ENCODE results near the gene C1orf210. TPM values are rescaled to one million over a fixed set of nuclear protein-coding genes. Genes with fewer than 3 reads are reported as not detected.

Gene C1orf210
- polyA plus RNA-seq, 1 experiment: not detected

- DNase-seq (ENCODE audit: low read depth): no peak
- Histone ChIP-seq H3K36me3 (ENCODE audit: control insufficient read depth, insufficient read depth, low read length) (no peaks in the 10 kb centered on the region), H3K4me3 (ENCODE audit: low read depth, low read length) (no peak overlapping the region), H3K27me3 (ENCODE audit: control insufficient read depth, insufficient read depth, low read length) (no peaks in the 10 kb centered on the region)
- no peak for TF ChIP-seq CTCF (IDR thresholded peaks at IDR 0.05; ENCODE audit: insufficient read depth, low read depth, low read length)
- ChIA-PET POLR2A (interaction anchor here (0.7 to 1.3 kb wide), 2 partner anchors 26 to 418 kb away, joined by 3 to 5 read pairs; partner anchors contain the start of gene KDM4A), CTCF (interaction anchor here (0.8 to 3.5 kb wide), 5 partner anchors 18 to 319 kb away, joined by 3 to 13 read pairs (median 4); partner anchors contain the start of gene CDC20)
Measured at GRCh38 chr1:43232482-43232881, 52.9 kb downstream of the C1orf210 start.

DNA sequence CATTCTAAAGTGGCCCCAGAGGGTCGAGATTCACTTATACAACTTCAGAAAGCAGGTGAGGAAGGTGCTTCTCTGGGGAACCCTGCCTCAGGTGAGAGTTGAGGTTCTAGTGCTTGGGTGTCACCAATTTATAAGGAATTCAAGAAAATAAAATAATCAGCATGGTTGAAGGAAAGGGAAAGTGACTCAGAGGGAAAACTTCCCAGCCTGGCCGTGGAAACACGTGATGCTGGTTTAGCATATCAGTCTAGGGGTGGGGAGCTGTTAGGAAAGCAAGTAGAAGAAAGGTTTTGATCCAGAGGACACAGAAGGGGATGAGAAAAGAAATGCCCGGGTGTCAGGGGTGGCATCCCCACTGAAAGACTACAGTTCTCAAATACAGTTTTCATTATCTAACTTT, 53.3 kb downstream of the C1orf210 start:
- TF ChIP-seq CTCF (IDR thresholded peaks at IDR 0.05; ENCODE audit: insufficient read depth, low read depth, low read length): no peak
- H3K4me3 ChIP-seq (ENCODE audit: low read depth, low read length): no peak overlapping the region
- ChIA-PET POLR2A (interaction anchor here (0.7 to 1.3 kb wide), 3 partner anchors 25 to 418 kb away, joined by 3 to 6 read pairs (median 5); partner anchors contain the start of gene KDM4A), CTCF (interaction anchor here (0.8 to 3.5 kb wide), 6 partner anchors 18 to 319 kb away, joined by 3 to 13 read pairs (median 4); partner anchors contain the start of gene CDC20)
- no peaks in the 10 kb centered on the region for H3K36me3 ChIP-seq (ENCODE audit: control insufficient read depth, insufficient read depth, low read length)
- no peaks in the 10 kb centered on the region for H3K27me3 ChIP-seq (ENCODE audit: control insufficient read depth, insufficient read depth, low read length)
- peak; percentile 28 for DNase-seq (ENCODE audit: low read depth)

Other genes with a start within 250 kb of the C1orf210 start
- gene EBNA1BP2, start 113.3 kb downstream of the C1orf210 start, polyA plus RNA-seq (2011; rRNA removed): 63.4 and 70.9 TPM in 2 replicates
- 0.27 TPM in 2 replicates for gene CFAP57, start 113.3 kb downstream of the C1orf210 start, polyA plus RNA-seq (2011; rRNA removed)
- 0.17 TPM in 2 replicates for gene TMEM125, start 15.6 kb downstream of the C1orf210 start, polyA plus RNA-seq (2011; rRNA removed)
- gene TIE1, start 15.4 kb upstream of the C1orf210 start, polyA plus RNA-seq (2011; rRNA removed): 0.05 TPM in 1 of 2 replicates, not detected in the other
- gene MPL, start 52.2 kb upstream of the C1orf210 start, polyA plus RNA-seq (2011; rRNA removed): not detected in 2 replicates
- gene CDC20, start 73.4 kb upstream of the C1orf210 start, polyA plus RNA-seq (2011; rRNA removed): 58.4 and 107 TPM in 2 replicates
- gene ELOVL1, start 82.4 kb upstream of the C1orf210 start, polyA plus RNA-seq (2011; rRNA removed): 263 and 287 TPM in 2 replicates
- gene MED8, start 104.2 kb upstream of the C1orf210 start, polyA plus RNA-seq (2011; rRNA removed): 50.8 and 52.0 TPM in 2 replicates
- 8.6 and 12.1 TPM in 2 replicates for gene SZT2, start 104.3 kb upstream of the C1orf210 start, polyA plus RNA-seq (2011; rRNA removed)
- 38.1 and 59.4 TPM in 2 replicates for gene HYI, start 168.3 kb upstream of the C1orf210 start, polyA plus RNA-seq (2011; rRNA removed)
- 70.3 and 97.0 TPM in 2 replicates for gene PTPRF, start 245.3 kb upstream of the C1orf210 start, polyA plus RNA-seq (2011; rRNA removed)